ENCODE measurements around the gene PTBP3. TPM values are rescaled to one million over a fixed set of nuclear protein-coding genes. Genes with fewer than 3 reads are reported as not detected.

PTBP3 gene
- total RNA-seq, 4 donors from 2014 or later, result 9.9 to 54.7 (median 18.7) TPM

DNA sequence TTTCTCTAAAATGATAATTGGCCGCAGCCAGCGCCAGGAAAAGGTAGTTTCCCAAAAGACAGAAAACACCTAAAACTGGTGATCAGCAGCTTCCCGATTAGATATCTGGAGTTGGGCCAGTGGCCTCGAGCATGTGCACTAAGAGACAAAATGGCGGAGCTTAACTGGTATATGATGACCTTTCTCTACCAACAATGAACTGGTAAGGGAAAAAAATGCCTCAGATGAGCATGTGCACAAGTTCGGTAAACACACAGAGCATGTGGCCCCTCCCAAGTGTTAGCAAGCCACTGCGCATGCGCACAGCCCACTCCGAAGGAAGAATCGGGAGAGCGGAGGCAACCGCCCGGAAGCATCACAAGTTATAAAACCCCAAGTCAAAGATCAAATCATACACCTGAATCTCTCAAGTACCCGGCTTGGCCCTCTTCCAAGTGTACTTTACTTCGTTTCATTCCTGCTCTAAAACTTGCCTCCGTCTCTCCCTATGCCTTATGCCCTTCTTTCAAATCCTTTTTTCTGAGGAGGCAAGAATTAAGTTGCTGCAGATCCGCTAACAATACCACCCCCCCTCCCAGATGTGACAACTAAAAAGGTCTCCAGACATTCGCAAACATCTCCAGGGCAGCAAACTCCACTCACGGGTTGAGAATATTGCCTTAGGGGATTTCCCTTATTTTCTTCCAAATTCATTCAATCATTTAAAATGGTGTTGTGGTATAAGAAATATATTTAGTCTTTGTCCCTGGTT is 15.0 kb upstream of the PTBP3 start:
- Histone ChIP-seq H3K27ac (no peak overlapping the region), H3K36me3 (no peaks in the 10 kb centered on the region), H3K4me1 (peaks cover 0 to 5% of the 10 kb centered on the region in 2 donors), H3K4me3 (peak overlapping the region; percentile 34 to 65 (median 43)), H3K27me3 (no peaks in the 10 kb centered on the region), H3K9me3 (no peaks in the 10 kb centered on the region)
- intact Hi-C loops (cut with DNase I; ENCODE audit: low total_unique reads), result no loop called here
- in situ Hi-C loops (cut with MboI; ENCODE audit: low sequenced_read_pairs in 4 of 4), result loop anchor here in 1 of 4 donors (10.0 kb wide), 1 partner anchor 594 kb away; no protein-coding TSS in a partner anchor
- DNase-seq, result peak; percentile 56 to 61
- peak; percentile 39 to 66 for ATAC-seq
- TF ChIP-seq POLR2A (IDR thresholded peaks at IDR 0.05), result no peak
- TF ChIP-seq, protein P1, sequence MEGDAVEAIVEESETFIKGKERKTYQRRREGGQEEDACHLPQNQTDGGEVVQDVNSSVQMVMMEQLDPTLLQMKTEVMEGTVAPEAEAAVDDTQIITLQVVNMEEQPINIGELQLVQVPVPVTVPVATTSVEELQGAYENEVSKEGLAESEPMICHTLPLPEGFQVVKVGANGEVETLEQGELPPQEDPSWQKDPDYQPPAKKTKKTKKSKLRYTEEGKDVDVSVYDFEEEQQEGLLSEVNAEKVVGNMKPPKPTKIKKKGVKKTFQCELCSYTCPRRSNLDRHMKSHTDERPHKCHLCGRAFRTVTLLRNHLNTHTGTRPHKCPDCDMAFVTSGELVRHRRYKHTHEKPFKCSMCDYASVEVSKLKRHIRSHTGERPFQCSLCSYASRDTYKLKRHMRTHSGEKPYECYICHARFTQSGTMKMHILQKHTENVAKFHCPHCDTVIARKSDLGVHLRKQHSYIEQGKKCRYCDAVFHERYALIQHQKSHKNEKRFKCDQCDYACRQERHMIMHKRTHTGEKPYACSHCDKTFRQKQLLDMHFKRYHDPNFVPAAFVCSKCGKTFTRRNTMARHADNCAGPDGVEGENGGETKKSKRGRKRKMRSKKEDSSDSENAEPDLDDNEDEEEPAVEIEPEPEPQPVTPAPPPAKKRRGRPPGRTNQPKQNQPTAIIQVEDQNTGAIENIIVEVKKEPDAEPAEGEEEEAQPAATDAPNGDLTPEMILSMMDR (IDR thresholded peaks at IDR 0.05 in 4 of 5, conservative IDR thresholded peaks at IDR 0.05 in 1 of 5), result no peak

DNA sequence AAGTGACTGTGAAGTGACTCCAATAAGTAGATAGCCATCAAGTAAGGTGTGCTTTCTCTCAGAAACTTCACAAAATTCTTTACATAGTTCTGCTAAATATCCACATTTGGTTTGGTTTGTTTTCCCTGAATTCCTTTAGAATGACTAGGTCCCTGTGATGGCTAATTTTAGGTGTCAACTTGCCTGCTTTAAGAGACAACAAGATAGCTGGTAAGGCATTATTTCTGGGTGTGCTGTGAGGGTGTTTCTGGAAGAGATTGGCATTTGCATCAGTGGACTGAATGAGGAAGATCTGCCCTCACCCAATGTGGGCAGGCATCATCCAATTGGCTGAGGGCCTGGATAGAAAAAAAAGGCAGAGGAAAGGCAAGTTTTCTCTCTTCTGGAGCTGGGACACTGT is 8.3 kb upstream of the PTBP3 start:
- Histone ChIP-seq H3K27ac (no peak overlapping the region), H3K36me3 (no peaks in the 10 kb centered on the region), H3K4me1 (no peaks in the 10 kb centered on the region), H3K4me3 (no peak overlapping the region), H3K9me3 (no peaks in the 10 kb centered on the region), H3K27me3 (no peaks in the 10 kb centered on the region)
- intact Hi-C loops (cut with DNase I; ENCODE audit: low total_unique reads) (no loop called here), in situ Hi-C loops (cut with MboI; ENCODE audit: low sequenced_read_pairs in 4 of 4) (loop anchor here in 1 of 4 donors (10.0 kb wide), 1 partner anchor 587 kb away; no protein-coding TSS in a partner anchor)
- TF ChIP-seq, protein P1 (IDR thresholded peaks at IDR 0.05 in 4 of 5, conservative IDR thresholded peaks at IDR 0.05 in 1 of 5), result no peak
- no peak for TF ChIP-seq POLR2A (IDR thresholded peaks at IDR 0.05)
- ATAC-seq (no peak), DNase-seq (no peak)

DNA sequence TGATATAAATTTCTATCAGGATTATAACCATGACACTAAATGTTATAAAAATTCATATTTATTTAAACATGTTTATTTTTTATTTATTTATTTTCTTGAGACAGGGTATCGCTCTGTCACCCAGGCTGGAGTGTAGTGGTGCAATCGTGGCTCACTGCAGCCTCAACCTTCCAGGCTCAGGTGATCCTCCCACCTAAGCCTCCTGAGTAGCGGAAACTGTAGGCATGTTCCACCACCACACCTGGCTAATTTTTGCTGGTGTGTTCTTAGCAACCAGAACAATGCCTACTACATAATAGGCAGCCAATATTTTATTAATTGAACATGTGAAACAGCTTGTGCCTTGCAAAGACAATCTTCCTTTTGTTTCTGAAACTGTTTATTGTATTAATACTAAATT is 6.5 kb upstream of the PTBP3 start:
- Histone ChIP-seq H3K27me3 (no peaks in the 10 kb centered on the region), H3K9me3 (no peaks in the 10 kb centered on the region), H3K36me3 (no peaks in the 10 kb centered on the region), H3K27ac (no peak overlapping the region), H3K4me3 (no peak overlapping the region), H3K4me1 (no peaks in the 10 kb centered on the region)
- DNase-seq (no peak), ATAC-seq (no peak)
- TF ChIP-seq, protein P1 (IDR thresholded peaks at IDR 0.05 in 4 of 5, conservative IDR thresholded peaks at IDR 0.05 in 1 of 5), result no peak
- no peak for TF ChIP-seq POLR2A (IDR thresholded peaks at IDR 0.05)
- in situ Hi-C loops (cut with MboI; ENCODE audit: low sequenced_read_pairs in 4 of 4), result loop anchor here in 1 of 4 donors (10.0 kb wide), 1 partner anchor 585 kb away; no protein-coding TSS in a partner anchor
- intact Hi-C loops (cut with DNase I; ENCODE audit: low total_unique reads), result loop anchor here (10.0 kb wide), 2 partner anchors 245 to 705 kb away; partner anchors contain the start of gene DNAJC25

DNA sequence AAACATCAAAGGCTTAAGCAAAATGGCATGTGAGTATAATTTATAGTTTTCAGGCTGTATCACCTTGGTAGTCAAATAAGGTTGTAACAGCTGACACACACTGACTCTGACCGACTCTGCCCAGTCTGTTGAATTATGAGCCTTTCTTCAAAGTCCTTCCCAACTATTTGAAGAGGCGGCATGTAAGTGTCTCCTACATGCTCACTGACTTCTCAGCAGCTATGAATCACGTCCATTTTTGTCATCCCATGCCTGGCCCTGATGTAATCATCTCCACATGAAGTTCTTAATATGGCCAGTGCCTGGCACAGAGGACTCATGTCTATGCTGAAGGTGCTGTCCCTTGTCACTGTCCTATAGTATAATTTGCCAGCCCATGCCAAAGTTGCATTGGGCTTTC is 5.1 kb upstream of the PTBP3 start:
- Histone ChIP-seq H3K36me3 (no peaks in the 10 kb centered on the region), H3K27me3 (no peaks in the 10 kb centered on the region), H3K27ac (peak overlapping the region; percentile 36 to 65 (median 52)), H3K4me3 (no peak overlapping the region), H3K4me1 (peaks cover 0 to 7% of the 10 kb centered on the region in 2 donors), H3K9me3 (no peaks in the 10 kb centered on the region)
- in situ Hi-C loops (cut with MboI; ENCODE audit: low sequenced_read_pairs in 4 of 4), result no loop called here
- no peak for TF ChIP-seq POLR2A (IDR thresholded peaks at IDR 0.05)
- TF ChIP-seq, protein P1 (IDR thresholded peaks at IDR 0.05 in 4 of 5, conservative IDR thresholded peaks at IDR 0.05 in 1 of 5), result no peak
- DNase-seq (peak; percentile 28 to 67), ATAC-seq (peak; percentile 86 to 90)
- intact Hi-C loops (cut with DNase I; ENCODE audit: low total_unique reads), result loop anchor here (10.0 kb wide), 2 partner anchors 244 to 704 kb away; partner anchors contain the start of gene DNAJC25

All from gastrocnemius medialis (tissue), 4 donors.